Panc1 (cell line): Measurements from ENCODE around the gene GMEB2. TPM values are rescaled to one million over a fixed set of nuclear protein-coding genes. Genes with fewer than 3 reads are reported as not detected.

ENCODE experiments used
- ATAC-seq: fragments of 200-7000 bp; cut with Tn5 transposase; 2 replicates; pipeline ENCODE4 v1.9.1; 2020; ENCODE audit warnings: mild to moderate bottlenecking, moderate library complexity
- BruUV-seq: library from RNA; stranded (reverse); fragments of 400-500 nt; replicated peaks from 2 replicates; lab custom pipeline; 2021; lab: Mats Ljungman, UMichigan
- CTCF ChIA-PET: fragments of 300-600 bp; sonication (Branson Sonifier 250); formaldehyde crosslinking; loops from one replicate; lab custom pipeline; 2022; ENCODE audit warnings: antibody characterized with exemption; lab: Charles Lee
- POLR2A ChIA-PET: fragments of 300-600 bp; sonication (Branson Sonifier 250); formaldehyde crosslinking; loops from one replicate; lab custom pipeline; 2022; ENCODE audit warnings: antibody characterized with exemption; lab: Charles Lee
- DNase-seq: peaks from one replicate; pipeline ENCODE4 v3.0.0-alpha.2; 2010; ENCODE audit warnings: low read depth, low spot score
- H3K27ac ChIP-seq: 2 replicates; pipeline ENCODE4 v1.5.1; 2011; ENCODE audit warnings: mild to moderate bottlenecking, low read length, inconsistent platforms
- H3K27me3 ChIP-seq: fragments of 200-500 bp; sonication (Bioruptor generic); 2 replicates; pipeline ENCODE4 v1.6.0; 2014; ENCODE audit warnings: low read length, inconsistent platforms; ENCODE audit not compliant: control insufficient read depth, insufficient read depth
- H3K36me3 ChIP-seq: fragments of 200-500 bp; sonication (Bioruptor generic); 2 replicates; pipeline ENCODE4 v1.5.1; 2014; ENCODE audit warnings: inconsistent platforms, mild to moderate bottlenecking, low read length, moderate library complexity; ENCODE audit not compliant: control insufficient read depth, insufficient read depth
- H3K4me1 ChIP-seq: 2 replicates; pipeline ENCODE4 v1.5.1; 2011; ENCODE audit warnings: inconsistent platforms, mild to moderate bottlenecking, low read length, moderate library complexity; ENCODE audit not compliant: control insufficient read depth, insufficient read depth
- H3K4me3 ChIP-seq, 2 experiments: 2 replicates each; pipeline ENCODE4 v1.5.1; 2011 to 2012; ENCODE audit warnings: low read depth in 2 of 2, low read length in 2 of 2, mild to moderate bottlenecking in 2 of 2, inconsistent platforms in 1 of 2, moderate library complexity in 1 of 2
- H3K9me3 ChIP-seq: fragments of 200-500 bp; sonication (Bioruptor generic); 2 replicates; pipeline ENCODE4 v1.5.1; 2014; ENCODE audit warnings: low read depth, mild to moderate bottlenecking, inconsistent platforms, low read length, moderate library complexity; ENCODE audit not compliant: control insufficient read depth, insufficient read depth
- CTCF ChIP-seq: fragments of 450-650 bp; IDR thresholded peaks from 2 replicates; pipeline ENCODE4 v1.5.1; 2017; ENCODE audit warnings: mild to moderate bottlenecking
- POLR2AphosphoS5 ChIP-seq: IDR thresholded peaks from 2 replicates; pipeline ENCODE4 v1.6.1; 2012; ENCODE audit warnings: mild to moderate bottlenecking, low read depth, low read length, moderate library complexity
- REST ChIP-seq, 2 experiments: IDR thresholded peaks; 2 replicates each; pipeline ENCODE4 v1.6.1; 2011 to 2012; ENCODE audit warnings: low read depth in 2 of 2, control low read depth in 1 of 2, low read length in 1 of 2, mild to moderate bottlenecking in 1 of 2, moderate library complexity in 1 of 2; ENCODE audit not compliant: insufficient read depth in 1 of 2
- SIN3A ChIP-seq: IDR thresholded peaks from 2 replicates; pipeline ENCODE4 v1.6.1; 2012; ENCODE audit warnings: low read depth, mild to moderate bottlenecking, low read length, moderate library complexity, borderline replicate concordance; ENCODE audit not compliant: insufficient read depth
- TCF7L2 ChIP-seq: IDR thresholded peaks from 2 replicates; pipeline ENCODE4 v1.6.1; 2011; ENCODE audit warnings: mild to moderate bottlenecking, low read depth, low read length, inconsistent platforms
- in situ Hi-C: cut with HindIII; loops from 2 replicates; pipeline ENCODE4 v1.10.0; 2016; ENCODE audit warnings: low sequenced_read_pairs, low pct_unique_long_range_greater_than_20kb
- intact Hi-C: fragments of 100-400 bp; cut with micrococcal nuclease; formaldehyde crosslinking; loops from one replicate; pipeline ENCODE4 v1.10.0; 2022; ENCODE audit not compliant: unreplicated experiment
- total RNA-seq: library from RNA; stranded (reverse); gene quantifications from one replicate; pipeline ENCODE4 v1.2.1, GENCODE V29; 2021; ENCODE audit not compliant: unreplicated experiment

The GMEB2 gene
- total RNA-seq, 1 experiment from 2014 or later, result 13.1 TPM

GRCh38 chr20:63540417-63541186, 86.3 kb downstream of the GMEB2 start:
- CTCF ChIA-PET, result no interaction called here
- POLR2A ChIA-PET, result no interaction called here

GRCh38 chr20:63539441-63540370, 87.2 kb downstream of the GMEB2 start:
- no peak for ATAC-seq

More at GRCh38 chr20:63540417-63541186, 86.3 kb downstream of the GMEB2 start:
- no peak overlapping the region for H3K4me3 ChIP-seq
- no peak overlapping the region for H3K27ac ChIP-seq
- no peaks in the 10 kb centered on the region for H3K36me3 ChIP-seq
- no peaks in the 10 kb centered on the region for H3K9me3 ChIP-seq
- H3K4me1 ChIP-seq, result peaks cover 18% of the 10 kb centered on the region
- BruUV-seq, result no TSS peak
- no peak for TF ChIP-seq POLR2AphosphoS5
- TF ChIP-seq TCF7L2, result no peak
- in situ Hi-C loops (no loop called here), intact Hi-C loops (no loop called here)
- ATAC-seq (no peak), DNase-seq (no peak)
- H3K27me3 ChIP-seq, result no peaks in the 10 kb centered on the region

More at GRCh38 chr20:63539441-63540370, 87.2 kb downstream of the GMEB2 start:
- intact Hi-C loops (no loop called here), in situ Hi-C loops (loop anchor here (10.0 kb wide), 1 partner anchor 55 kb away; no protein-coding TSS in a partner anchor)
- Histone ChIP-seq H3K4me3 (no peak overlapping the region), H3K36me3 (no peaks in the 10 kb centered on the region), H3K4me1 (peaks cover 17% of the 10 kb centered on the region), H3K27me3 (no peaks in the 10 kb centered on the region), H3K9me3 (no peaks in the 10 kb centered on the region), H3K27ac (no peak overlapping the region)
- no peak for DNase-seq
- TF ChIP-seq POLR2AphosphoS5, result no peak
- no peak for TF ChIP-seq REST (IDR thresholded peaks at IDR 0.05; ENCODE audit: insufficient read depth in 1 of 2, low read depth in 2 of 2, low read length in 1 of 2)
- no peak for TF ChIP-seq TCF7L2
- TF ChIP-seq SIN3A, result no peak
- no peak for TF ChIP-seq CTCF
- CTCF ChIA-PET, result interaction anchor here (0.6 to 3.1 kb wide), 3 partner anchors 28 to 197 kb away, joined by 3 to 12 read pairs (median 4); partner anchors contain the start of gene LIME1
- POLR2A ChIA-PET, result no interaction called here
- no TSS peak for BruUV-seq
